Right ventricle myocardium superior (tissue), 1 donor: Measurements from ENCODE around the gene PARP14. TPM values are rescaled to one million over a fixed set of nuclear protein-coding genes. Genes with fewer than 3 reads are reported as not detected.

Experiments used
- ATAC-seq: fragments of 200-7000 bp; cut with Tn5 transposase; one replicate; pipeline ENCODE4 v1.9.1; 2020; ENCODE audit warnings: mild to moderate bottlenecking; ENCODE audit not compliant: poor library complexity
- DNase-seq: peaks from one replicate; pipeline ENCODE4 v3.0.0-alpha.2; 2020
- intact Hi-C: fragments of 100-400 bp; cut with DNase I; formaldehyde crosslinking; loops from one replicate; pipeline ENCODE4 v1.11.2; 2022
- total RNA-seq: library from RNA; stranded (reverse); fragmentation: NEBNext Ultra II Directional; extraction: Animal tissue kit (Norgen Biotek cat#: 25700); gene quantifications from one replicate; pipeline ENCODE4 v1.2.1, GENCODE V29; 2021
- donor health status: DM: no; HTN: yes; CAD: no; lungs with severe emphysema.

PARP14 gene
- total RNA-seq, 1 donor from 2014 or later: 10.6 TPM

DNA sequence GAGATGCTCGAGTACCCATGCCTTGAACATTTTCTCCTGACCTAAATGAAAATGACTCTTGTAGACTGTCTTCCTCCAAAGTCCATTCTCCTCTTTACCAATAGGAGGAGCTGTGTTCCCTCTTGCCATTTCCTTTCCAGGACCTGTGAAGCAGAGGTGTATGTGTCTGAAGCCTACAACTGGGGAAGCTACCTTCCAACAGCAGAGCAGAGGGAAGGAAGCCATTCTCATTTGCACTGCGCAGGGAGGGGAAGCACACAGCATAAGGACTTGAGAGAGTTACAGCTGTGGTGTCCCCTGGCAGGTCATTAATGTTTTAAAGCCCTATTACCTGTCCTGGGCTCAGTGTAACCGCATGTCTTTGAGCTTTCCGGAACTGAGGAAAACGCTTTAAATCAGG is 74.3 kb downstream of the PARP14 start:
- ATAC-seq: no peak
- intact Hi-C loops: no loop called here

DNA sequence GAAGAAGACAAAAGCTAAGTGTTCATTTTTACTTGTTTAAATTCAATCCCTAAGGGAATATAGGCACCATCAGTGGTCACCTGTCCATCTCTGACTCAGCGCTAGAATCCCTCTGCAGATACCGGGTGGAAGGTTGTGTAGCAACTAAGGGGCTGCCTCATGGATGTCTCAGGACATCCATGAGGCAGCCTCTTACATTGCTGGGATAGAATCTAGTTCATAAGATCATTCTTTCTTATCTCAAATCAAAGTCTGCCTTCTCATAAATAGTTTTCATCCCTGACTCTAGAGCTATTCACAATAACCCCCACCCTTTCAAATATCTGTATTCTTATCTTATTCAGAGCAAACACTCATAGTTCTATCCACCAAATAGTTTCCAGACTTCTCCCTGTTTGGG is 74.9 kb downstream of the PARP14 start:
- intact Hi-C loops: no loop called here
- no peak for DNase-seq
- no peak for ATAC-seq

More for the DNA sequence above, 74.3 kb downstream of the PARP14 start:
- DNase-seq: no peak

DNA sequence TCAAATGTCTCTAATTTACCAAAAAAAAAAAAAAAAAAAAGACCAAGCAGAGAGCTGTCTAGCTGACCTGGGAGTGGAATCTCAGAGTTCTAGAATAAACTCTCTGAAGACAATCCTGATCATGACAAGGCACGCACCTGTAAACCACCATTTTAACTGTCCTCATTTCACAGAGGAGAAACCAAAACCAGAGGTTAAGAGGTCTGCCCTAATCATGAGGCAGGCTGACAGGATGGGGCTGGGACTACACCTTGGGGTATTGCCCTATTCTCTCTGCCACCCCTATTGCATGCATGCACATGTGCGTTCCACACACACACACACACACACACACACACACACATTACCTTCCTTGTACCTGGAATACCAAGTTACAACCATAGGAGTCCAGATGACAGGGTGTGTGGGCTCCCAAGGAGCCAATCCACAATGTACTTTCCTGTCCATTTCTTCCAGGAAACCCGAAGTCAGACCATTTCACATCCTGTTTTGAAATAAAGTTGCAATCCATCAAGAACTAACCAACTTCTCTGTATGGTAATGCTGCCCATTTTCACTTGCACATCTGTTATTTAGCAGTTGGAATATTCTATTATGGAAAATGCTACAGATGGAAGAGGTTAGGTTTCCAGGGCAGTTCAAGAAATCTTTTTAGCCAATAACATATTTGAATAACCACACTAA is 78.4 kb downstream of the PARP14 start:
- peak; percentile 49 for ATAC-seq
- intact Hi-C loops: no loop called here

DNA sequence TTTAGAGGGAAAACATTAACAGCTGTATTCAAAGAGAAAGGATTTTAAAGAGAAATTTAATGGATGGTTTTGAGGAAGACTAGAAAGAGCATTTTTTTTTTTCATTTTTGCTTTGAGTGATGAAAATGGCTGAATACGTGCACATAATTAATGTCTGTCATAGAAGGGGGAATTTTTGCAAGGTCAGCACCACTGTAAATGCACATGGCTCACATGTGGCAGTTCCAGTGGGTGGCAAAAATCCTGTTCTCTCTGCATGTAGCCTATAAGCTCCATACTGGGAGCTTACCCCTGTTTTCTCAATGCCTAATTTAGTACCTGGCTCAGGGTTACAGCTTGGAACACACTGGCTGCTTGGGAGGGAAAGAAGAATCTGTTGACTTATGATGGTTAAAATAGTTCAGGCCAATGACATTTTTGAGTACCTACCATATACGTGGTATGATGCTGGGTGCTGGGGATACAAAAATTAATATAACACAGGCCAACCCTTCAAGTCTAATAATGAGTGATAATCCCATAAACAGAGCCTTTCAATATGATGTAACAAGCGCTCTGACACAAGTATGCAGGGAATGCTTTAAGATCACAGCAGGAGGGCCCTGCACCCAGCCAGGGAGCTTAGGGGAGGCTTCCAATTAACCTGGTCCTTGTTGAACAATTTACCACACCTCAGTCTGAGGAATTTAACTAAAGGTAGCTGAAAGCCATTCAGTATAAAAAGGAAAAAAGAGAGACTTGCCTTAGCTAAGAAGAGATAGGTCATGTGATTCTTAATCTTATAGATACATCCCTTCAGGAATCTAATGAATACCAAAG is 80.0 kb downstream of the PARP14 start:
- intact Hi-C loops: no loop called here
- DNase-seq (no peak), ATAC-seq (peak; percentile 40)

More for the DNA sequence above, 78.4 kb downstream of the PARP14 start:
- DNase-seq: no peak

DNA sequence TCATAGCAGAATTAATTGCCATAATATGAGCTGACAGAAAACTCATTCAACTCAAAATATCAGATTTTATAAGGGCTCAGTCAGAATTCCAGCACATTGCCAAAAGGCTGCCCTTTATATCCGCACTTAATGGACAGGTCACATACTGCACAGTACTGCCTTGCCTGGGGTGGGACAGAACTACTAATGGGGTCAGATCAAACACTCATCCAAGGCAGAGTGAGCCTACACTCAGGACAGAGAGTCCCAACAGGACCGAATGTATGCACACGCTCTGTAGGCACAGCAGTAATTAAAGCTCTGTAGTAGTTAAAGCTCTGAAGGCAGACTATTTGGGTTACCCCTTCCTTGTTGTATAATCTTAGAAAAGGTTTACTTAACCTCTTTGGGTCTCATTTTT is 85.8 kb downstream of the PARP14 start:
- DNase-seq (no peak), ATAC-seq (no peak)
- intact Hi-C loops: no loop called here

DNA sequence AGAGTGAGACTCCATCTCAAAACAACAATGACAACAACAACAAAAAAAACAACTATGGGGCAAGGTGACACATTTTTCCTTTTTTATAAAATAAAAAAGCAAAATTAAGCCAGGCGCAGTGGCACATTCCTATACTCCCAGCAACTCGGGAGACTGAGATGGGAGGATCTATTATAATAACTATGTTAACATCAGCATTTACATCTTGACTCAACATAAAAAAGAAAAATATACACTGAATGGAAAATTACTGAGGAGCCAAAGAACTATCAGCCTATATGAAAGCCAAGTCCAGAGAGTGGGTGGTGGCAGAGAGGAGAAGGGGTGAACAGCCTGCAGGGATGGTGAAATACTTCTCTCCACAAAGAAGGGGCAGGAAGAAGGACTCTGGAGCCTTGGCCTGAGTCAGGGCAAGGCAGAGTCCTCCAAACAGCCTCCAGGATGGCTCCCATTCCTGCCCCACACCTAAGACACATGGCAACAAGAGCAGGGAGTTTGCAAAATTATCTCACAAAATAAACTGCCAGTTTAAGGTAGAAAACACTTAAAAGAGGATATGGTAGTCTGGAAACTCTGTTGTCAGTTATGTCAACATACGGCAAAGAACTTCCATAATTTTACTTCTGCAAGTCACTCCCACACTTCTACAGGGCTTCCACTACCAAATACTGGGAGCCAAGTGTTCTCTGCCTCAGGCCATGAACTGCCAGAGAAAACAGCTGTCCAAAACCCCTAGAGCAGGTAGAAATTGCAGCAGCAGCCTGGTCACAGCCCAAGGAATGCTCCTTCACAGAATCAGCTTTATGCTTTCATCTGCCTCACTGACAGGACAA is 87.1 kb downstream of the PARP14 start:
- intact Hi-C loops: no loop called here

DNA sequence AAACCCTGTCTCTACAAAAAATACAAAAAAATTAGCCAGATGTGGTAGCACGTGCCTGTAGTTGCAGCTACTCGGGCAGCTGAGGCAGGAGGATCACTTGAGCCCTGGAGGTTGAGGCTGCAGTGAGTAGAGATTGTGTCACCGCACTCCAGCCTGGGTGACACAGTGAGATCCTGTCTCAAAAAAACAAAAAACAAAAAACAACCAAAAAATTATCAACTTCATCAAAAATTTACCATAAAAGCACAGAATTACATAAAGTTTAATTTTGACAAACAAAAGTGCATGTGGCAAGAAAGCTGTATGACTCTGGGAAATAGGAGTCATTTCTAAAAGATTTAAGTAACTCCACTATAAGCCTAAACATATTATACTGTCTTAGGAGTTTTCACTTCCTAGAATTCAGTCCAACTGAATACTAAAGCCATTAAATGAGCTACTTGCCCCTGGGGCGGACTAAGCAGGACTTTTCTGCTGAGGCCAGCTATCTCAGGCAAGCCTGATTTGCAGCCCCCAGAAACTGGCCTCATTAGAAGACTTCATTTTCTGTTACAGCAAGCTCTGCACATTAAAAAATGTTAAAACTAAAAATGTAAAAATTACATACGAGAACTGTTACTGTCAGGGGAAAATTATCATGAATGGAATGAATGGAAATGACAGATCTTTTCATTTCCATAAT is 90.0 kb downstream of the PARP14 start:
- DNase-seq (no peak), ATAC-seq (no peak)
- intact Hi-C loops: no loop called here

More for the DNA sequence above, 87.1 kb downstream of the PARP14 start:
- no peak for DNase-seq
- peak; percentile 61 for ATAC-seq

DNA sequence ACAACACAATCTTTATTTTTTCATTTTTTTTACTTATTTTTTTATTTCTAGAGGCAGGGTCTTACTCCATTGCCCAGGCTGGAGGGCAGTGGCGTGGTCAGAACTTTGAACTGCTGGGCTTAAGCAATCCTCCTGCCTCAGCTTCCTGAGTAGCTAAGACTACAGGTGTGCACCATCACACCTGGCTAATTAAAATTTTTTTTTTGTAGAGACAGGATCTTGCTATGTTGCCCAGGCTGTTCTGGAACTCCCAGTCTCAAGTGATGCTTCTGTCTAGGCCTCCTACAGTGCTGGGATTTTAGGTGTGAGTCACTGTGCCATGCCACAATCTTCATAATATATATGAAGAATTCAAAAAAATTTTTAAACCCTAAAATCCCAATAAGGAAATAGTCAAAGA is 92.2 kb downstream of the PARP14 start:
- intact Hi-C loops: no loop called here
- ATAC-seq: no peak

DNA sequence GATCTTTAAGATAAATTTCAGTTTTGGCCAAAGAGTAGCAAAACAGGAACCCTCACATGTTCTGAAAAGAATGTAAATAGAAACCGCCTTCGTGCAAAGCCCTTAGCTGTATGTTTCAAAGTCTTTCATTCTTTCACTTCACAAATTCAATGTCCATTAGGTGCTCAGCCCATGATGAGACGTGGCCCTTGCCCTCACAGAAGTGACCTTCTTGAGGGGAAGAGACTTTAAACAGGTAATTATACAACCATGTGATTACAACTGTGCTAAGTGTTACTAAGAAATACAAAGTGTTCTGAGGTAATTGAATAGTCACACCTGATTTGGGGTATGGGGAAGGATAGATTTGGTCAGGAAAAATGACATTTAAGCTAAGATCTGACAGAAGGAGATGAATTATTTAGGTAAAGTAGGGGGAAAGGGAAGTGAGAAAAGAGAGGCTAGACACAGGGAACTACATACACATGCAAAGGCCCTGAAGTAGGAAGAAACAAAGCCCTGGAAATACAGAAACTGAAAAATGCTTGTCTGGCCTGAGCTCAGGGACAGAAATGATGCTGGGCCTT is 93.4 kb downstream of the PARP14 start:
- peak; percentile 50 for ATAC-seq

More for the DNA sequence above, 92.2 kb downstream of the PARP14 start:
- DNase-seq: no peak

DNA sequence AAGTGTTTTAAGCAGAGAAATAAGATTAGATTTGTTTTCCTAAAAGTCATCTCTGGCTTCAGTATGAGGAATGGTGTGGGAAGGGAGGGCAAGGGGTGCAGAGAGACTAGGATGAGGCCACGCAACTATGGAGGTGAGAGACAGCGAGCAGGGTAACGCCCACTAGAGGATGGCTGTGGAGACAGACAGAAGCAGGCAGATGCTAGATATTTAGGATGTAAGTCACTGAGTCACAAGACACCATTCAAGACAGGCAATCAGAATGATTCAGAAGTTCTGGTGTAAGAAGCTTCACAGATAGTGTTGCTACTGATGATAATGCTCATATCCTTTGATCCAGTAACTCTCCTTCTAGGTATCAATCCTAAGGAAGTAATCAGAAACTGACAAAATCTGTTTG is 93.9 kb downstream of the PARP14 start:
- intact Hi-C loops: no loop called here
- no peak for DNase-seq
- ATAC-seq: no peak

More for the DNA sequence above, 93.4 kb downstream of the PARP14 start:
- DNase-seq: no peak
- intact Hi-C loops: no loop called here

DNA sequence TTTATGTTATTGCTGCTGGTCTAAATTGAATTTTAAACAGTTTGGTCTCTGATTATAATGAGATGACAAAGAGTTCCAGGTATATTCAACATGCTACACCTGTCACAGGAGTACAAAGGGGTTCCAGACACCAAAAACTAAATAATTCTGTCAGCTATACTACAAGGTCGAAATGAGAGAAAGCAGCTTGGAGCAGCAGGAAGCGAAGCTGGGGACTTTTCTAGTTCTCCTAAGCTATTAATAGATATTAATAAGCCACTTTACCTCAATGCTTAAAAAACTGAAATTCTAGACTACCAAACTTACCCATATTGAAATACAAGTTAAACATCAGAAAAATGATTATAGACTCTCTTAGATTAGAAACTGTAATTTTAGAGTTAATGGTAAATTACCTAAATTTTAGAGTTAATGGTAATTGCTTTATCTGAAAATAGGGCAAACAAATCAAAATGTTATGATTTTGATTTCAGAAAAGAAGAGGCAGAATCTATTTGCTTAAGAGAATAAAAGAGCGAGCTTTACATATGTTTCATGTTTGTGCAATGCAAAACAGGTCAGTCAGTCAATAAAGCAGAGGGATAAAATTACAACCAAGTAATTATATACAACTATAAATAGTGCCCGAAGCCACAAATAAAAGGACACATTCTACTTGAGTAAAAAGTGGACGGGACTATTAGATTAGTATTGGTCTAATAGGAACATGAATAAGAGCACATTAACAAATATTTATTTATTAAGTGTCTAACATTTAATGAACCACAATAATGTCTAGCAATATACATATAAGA is 96.2 kb downstream of the PARP14 start:
- ATAC-seq (peak; percentile 64), DNase-seq (no peak)
- intact Hi-C loops: no loop called here

DNA sequence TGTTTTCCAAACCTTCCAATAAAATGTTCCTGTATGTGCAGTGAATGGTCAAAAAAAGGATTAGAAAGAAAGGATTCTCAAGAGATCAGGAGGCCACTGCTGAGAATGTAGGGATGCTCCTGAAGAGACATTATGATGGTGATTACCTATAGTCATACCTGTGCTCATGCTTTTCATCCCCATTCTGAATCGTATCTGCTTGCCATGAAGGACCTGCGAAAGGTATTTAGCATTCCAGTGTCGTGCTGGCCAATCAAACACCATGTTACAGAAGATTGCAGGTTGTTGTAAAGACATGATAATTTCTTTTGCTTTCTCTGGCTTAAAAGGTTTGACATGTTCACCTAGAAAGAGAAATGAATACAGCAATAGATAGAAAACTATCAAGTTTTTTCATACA is 96.9 kb downstream of the PARP14 start:
- DNase-seq (no peak), ATAC-seq (no peak)
- intact Hi-C loops: no loop called here

Other genes with a start within 250 kb of the PARP14 start
- 73.0 TPM for gene KPNA1, start 165.9 kb upstream of the PARP14 start, total RNA-seq
- 10.0 TPM for gene PARP9, start 116.5 kb upstream of the PARP14 start, total RNA-seq
- 10.2 TPM for gene DTX3L, start 116.5 kb upstream of the PARP14 start, total RNA-seq
- 0.40 TPM for gene PARP15, start 103.2 kb upstream of the PARP14 start, total RNA-seq
- gene HSPBAP1, start 113.0 kb downstream of the PARP14 start, total RNA-seq: 5.5 TPM
- gene SLC49A4, start 114.2 kb downstream of the PARP14 start, total RNA-seq: 15.0 TPM